COLO668 (cell line): ENCODE results near the gene MFAP4.

Experiments used
- DNase-seq: peaks from one replicate; lab custom pipeline; 2025; ENCODE audit not compliant: unreplicated experiment; lab: John Stamatoyannopoulos, UW

The MFAP4 gene

GRCh38 chr17:19410091-19410490 is 23.1 kb upstream of the MFAP4 start:
- DNase-seq, result no peak

- DNase-seq, result no peak
These were observed 22.5 kb upstream of the MFAP4 start for GRCh38 chr17:19409509-19409908.

- DNase-seq, result no peak
These were observed 22.1 kb upstream of the MFAP4 start for GRCh38 chr17:19409066-19409465.

GRCh38 chr17:19408346-19408710 is 21.3 kb upstream of the MFAP4 start:
- DNase-seq, result no peak

GRCh38 chr17:19407601-19408345 is 20.8 kb upstream of the MFAP4 start:
- DNase-seq, result no peak

GRCh38 chr17:19405114-19405513 is 18.1 kb upstream of the MFAP4 start:
- DNase-seq, result no peak

- DNase-seq, result no peak
These were observed 17.3 kb upstream of the MFAP4 start for GRCh38 chr17:19404264-19404663.

- no peak for DNase-seq
These were observed 16.0 kb upstream of the MFAP4 start for GRCh38 chr17:19403021-19403420.

GRCh38 chr17:19402171-19402570 is 15.2 kb upstream of the MFAP4 start:
- DNase-seq, result no peak

GRCh38 chr17:19401321-19402010 is 14.5 kb upstream of the MFAP4 start:
- DNase-seq, result no peak

GRCh38 chr17:19399750-19400450 is 12.9 kb upstream of the MFAP4 start:
- no peak for DNase-seq

- peak; percentile 49 for DNase-seq
These were observed 11.6 kb upstream of the MFAP4 start for GRCh38 chr17:19398301-19399181.

GRCh38 chr17:19397556-19398041 is 10.6 kb upstream of the MFAP4 start:
- DNase-seq, result no peak

GRCh38 chr17:19392303-19392702 is 5.3 kb upstream of the MFAP4 start:
- DNase-seq, result no peak

GRCh38 chr17:19391432-19391831 is 4.4 kb upstream of the MFAP4 start:
- no peak for DNase-seq

- DNase-seq, result no peak
These were observed 4.0 kb upstream of the MFAP4 start for GRCh38 chr17:19390951-19391350.

GRCh38 chr17:19388791-19389785 is 2.1 kb upstream of the MFAP4 start:
- DNase-seq, result no peak

GRCh38 chr17:19387921-19388521 is 1.0 kb upstream of the MFAP4 start:
- DNase-seq, result no peak
